ENCODE data around the gene KRTAP2-1. TPM values are rescaled to one million over a fixed set of nuclear protein-coding genes. Genes with fewer than 3 reads are reported as not detected.
"Not testable (repeated sequence)": the region's sequence is repeated elsewhere in the genome, so short reads cannot be mapped to it uniquely, and the experiment has no call there.

The KRTAP2-1 gene
- total RNA-seq, 2 donors from 2014 or later, result not detected

DNA sequence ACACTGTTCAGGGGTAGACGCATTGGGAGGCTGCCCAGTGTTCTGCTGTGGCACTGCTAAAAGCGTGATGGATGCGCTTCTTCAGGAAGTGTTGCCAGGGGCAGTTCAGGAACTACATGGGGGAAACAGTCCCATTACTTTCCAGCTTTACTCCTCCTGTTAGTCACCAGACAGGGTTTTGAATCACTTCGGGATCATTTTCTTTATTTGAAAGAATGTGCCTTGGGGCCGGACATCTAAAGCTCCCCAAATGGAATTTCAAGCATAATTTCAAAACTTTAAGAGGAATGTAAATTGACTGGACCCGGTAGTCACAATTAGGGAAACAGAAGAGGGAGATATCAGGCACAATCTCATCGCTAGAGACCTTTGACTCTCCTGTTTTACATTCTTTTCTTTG is 1.3 kb upstream of the KRTAP2-1 start:
- ATAC-seq (replicated peaks in 1 of 2), result no peak
- Mint-ChIP-seq H3K9me3 (peaks cover 3 to 4% of the 10 kb centered on the region in 2 donors), H3K4me3 (no peak overlapping the region), H3K36me3 (ENCODE audit: insufficient read depth in 2 of 2) (peaks cover 0 to under 1% of the 10 kb centered on the region in 2 donors), H3K4me1 (ENCODE audit: low read depth) (no peaks in the 10 kb centered on the region), H3K27ac (no peak overlapping the region), H3K27me3 (ENCODE audit: low read depth) (peaks cover 31% of the 10 kb centered on the region)
- no peak for DNase-seq

- Mint-ChIP-seq H3K4me3 (no peak overlapping the region), H3K27ac (no peak overlapping the region), H3K9me3 (peaks cover 4 to 5% of the 10 kb centered on the region in 2 donors), H3K27me3 (ENCODE audit: low read depth) (peaks cover 27% of the 10 kb centered on the region), H3K4me1 (ENCODE audit: low read depth) (no peaks in the 10 kb centered on the region), H3K36me3 (ENCODE audit: insufficient read depth in 2 of 2) (peaks cover 0 to 2% of the 10 kb centered on the region in 2 donors)
- ATAC-seq (replicated peaks in 1 of 2) (no peak), DNase-seq (no peak)
Measured at GRCh38 chr17:41042953-41043352, 4.2 kb downstream of the KRTAP2-1 start.

GRCh38 chr17:41040783-41041571 is 6.1 kb downstream of the KRTAP2-1 start, which contains the start of gene KRTAP1-1:
Gene KRTAP1-1, minus strand, starts transcription at chr17:41041450. Its CDS starts 53 bp downstream, at chr17:41041397.
- DNase-seq; H3K36me3 Mint-ChIP-seq (ENCODE audit: insufficient read depth in 2 of 2); H3K4me3 Mint-ChIP-seq; H3K4me1 Mint-ChIP-seq (ENCODE audit: low read depth); H3K27ac Mint-ChIP-seq; ATAC-seq (replicated peaks in 1 of 2); H3K9me3 Mint-ChIP-seq: not testable (repeated sequence)
- peaks cover 13% of the 10 kb centered on the region for H3K27me3 Mint-ChIP-seq (ENCODE audit: low read depth)

DNA sequence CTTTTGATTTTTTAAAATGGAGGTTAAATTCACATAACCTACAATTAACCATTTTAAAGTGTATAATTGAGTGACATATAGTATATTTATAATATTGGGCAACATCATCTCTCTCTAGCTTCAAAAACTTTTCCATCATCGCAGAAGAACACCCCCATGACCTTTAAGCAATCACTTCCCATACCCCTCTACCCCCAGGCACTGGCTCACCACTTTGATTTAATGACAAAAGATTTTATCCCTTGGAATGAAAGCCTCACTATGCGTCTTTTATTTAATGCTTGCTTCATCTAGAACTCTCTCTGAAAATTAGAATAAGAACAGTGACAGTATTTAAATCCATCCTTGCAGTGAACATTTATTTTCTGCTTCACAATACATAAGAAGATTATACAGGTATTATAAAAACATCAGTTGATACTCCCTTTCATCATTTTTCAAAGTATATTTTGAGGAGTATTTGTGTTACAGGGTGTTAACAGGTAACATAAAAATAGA is 9.2 kb downstream of the KRTAP2-1 start:
- no peak overlapping the region for H3K4me3 Mint-ChIP-seq

GRCh38 chr17:41034346-41034935 is 12.7 kb downstream of the KRTAP2-1 start, which contains the start of gene KRTAP1-3:
Gene KRTAP1-3, minus strand, starts transcription at chr17:41034874. Its CDS starts 53 bp downstream, at chr17:41034821.
- not testable (repeated sequence) for H3K9me3 Mint-ChIP-seq; H3K4me1 Mint-ChIP-seq (ENCODE audit: low read depth); ATAC-seq (replicated peaks in 1 of 2); H3K4me3 Mint-ChIP-seq; H3K27me3 Mint-ChIP-seq (ENCODE audit: low read depth); H3K36me3 Mint-ChIP-seq (ENCODE audit: insufficient read depth in 2 of 2); DNase-seq
- H3K27ac Mint-ChIP-seq, result peak within 1 kb of the TSS; percentile 54

More for the DNA sequence above, 9.2 kb downstream of the KRTAP2-1 start:
- DNase-seq, result no peak
- Mint-ChIP-seq H3K4me1 (ENCODE audit: low read depth) (no peaks in the 10 kb centered on the region), H3K9me3 (no peaks in the 10 kb centered on the region), H3K36me3 (ENCODE audit: insufficient read depth in 2 of 2) (no peaks in the 10 kb centered on the region), H3K27me3 (ENCODE audit: low read depth) (peaks cover 6% of the 10 kb centered on the region), H3K27ac (no peak overlapping the region)
- no peak for ATAC-seq (replicated peaks in 1 of 2)

DNA sequence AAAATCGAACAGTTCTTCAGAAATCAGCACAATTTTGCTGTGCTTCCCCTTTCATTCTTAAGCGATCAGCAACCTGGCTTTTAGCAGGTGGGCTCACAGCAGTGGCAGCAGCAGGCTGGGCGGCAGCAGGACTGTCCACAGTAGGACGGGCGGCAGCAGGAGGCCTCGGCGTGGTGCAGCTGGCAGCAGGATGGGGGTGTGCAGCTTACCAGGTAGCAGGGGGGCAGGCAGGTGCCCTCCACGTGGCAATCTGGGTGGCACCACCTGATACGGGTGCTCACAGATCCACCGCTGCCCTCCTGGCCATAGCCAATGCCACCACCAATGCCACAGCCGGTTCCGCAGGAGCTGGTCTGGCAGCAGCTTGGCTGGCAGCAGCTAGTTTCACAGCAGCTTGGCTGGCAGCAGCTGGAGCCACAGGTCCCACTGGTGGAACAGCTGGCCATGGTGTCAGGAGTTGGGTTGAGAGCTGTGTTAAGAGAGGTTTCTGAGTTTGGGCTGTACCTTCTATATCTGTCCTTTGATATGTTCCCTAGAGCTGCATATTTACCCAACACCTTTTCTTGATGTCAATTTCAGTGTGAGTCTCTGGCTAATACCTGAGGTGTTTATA is 17.4 kb downstream of the KRTAP2-1 start, which contains the start of gene KRTAP1-4:
KRTAP1-4 (minus strand) TSS at position 563 of the 613 bp plus-strand sequence; CDS start at position 446, 117 bp downstream.
- H3K9me3 Mint-ChIP-seq, result no peaks in the 10 kb centered on the region
- peaks cover 6% of the 10 kb centered on the region for H3K27me3 Mint-ChIP-seq (ENCODE audit: low read depth)
- H3K4me1 Mint-ChIP-seq (ENCODE audit: low read depth), result no peaks in the 10 kb centered on the region
- no peaks in the 10 kb centered on the region for H3K36me3 Mint-ChIP-seq (ENCODE audit: insufficient read depth in 2 of 2)
- no peak for DNase-seq
- no peak within 1 kb of the TSS for H3K4me3 Mint-ChIP-seq
- no peak for ATAC-seq (replicated peaks in 1 of 2)
- no peak within 1 kb of the TSS for H3K27ac Mint-ChIP-seq

GRCh38 chr17:41026715-41027471 is 20.2 kb downstream of the KRTAP2-1 start, which contains the start of gene KRTAP1-5:
Gene KRTAP1-5, minus strand, starts transcription at chr17:41027208. Its CDS starts 53 bp downstream, at chr17:41027155.
- no peak within 1 kb of the TSS for H3K27ac Mint-ChIP-seq
- H3K9me3 Mint-ChIP-seq, result no peaks in the 10 kb centered on the region
- ATAC-seq (replicated peaks in 1 of 2) (no peak), DNase-seq (no peak)
- peaks cover 13% of the 10 kb centered on the region for H3K27me3 Mint-ChIP-seq (ENCODE audit: low read depth)
- no peaks in the 10 kb centered on the region for H3K4me1 Mint-ChIP-seq (ENCODE audit: low read depth)
- H3K4me3 Mint-ChIP-seq, result no peak within 1 kb of the TSS
- H3K36me3 Mint-ChIP-seq (ENCODE audit: insufficient read depth in 2 of 2), result no peaks in the 10 kb centered on the region

GRCh38 chr17:41024697-41025096 is 22.4 kb downstream of the KRTAP2-1 start:
- Mint-ChIP-seq H3K4me3 (no peak overlapping the region), H3K27ac (no peak overlapping the region), H3K9me3 (no peaks in the 10 kb centered on the region), H3K4me1 (ENCODE audit: low read depth) (no peaks in the 10 kb centered on the region), H3K36me3 (ENCODE audit: insufficient read depth in 2 of 2) (no peaks in the 10 kb centered on the region), H3K27me3 (ENCODE audit: low read depth) (peaks cover 13% of the 10 kb centered on the region)
- ATAC-seq (replicated peaks in 1 of 2) (no peak), DNase-seq (no peak)

- Mint-ChIP-seq H3K27me3 (ENCODE audit: low read depth) (peaks cover 14% of the 10 kb centered on the region), H3K4me1 (ENCODE audit: low read depth) (no peaks in the 10 kb centered on the region), H3K4me3 (no peak overlapping the region), H3K36me3 (ENCODE audit: insufficient read depth in 2 of 2) (no peaks in the 10 kb centered on the region), H3K9me3 (no peaks in the 10 kb centered on the region), H3K27ac (no peak overlapping the region)
- ATAC-seq (replicated peaks in 1 of 2) (no peak), DNase-seq (no peak)
Measured at GRCh38 chr17:41020336-41020735, 26.8 kb downstream of the KRTAP2-1 start.

DNA sequence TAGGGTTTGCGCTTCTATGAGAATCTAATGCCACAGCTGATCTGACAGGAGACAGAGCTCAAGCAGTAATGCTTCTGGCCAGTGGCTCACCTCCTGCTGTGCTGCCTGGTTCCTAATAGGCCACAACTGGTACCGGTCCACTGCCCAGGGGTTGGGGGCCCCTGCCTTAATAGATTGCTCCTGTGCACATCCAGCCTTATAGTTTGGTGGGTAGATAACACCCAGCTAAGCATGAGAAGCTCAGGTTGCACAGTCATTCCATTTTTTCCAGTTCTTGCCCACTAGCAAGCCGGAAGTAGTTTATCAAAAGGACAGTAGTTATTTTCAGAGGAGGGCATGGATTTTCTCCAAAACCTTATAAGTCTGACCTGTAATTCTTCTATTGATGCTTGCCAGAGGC is 27.7 kb downstream of the KRTAP2-1 start:
- no peak for ATAC-seq (replicated peaks in 1 of 2)
- H3K4me1 Mint-ChIP-seq (ENCODE audit: low read depth), result no peaks in the 10 kb centered on the region
- no peaks in the 10 kb centered on the region for H3K36me3 Mint-ChIP-seq (ENCODE audit: insufficient read depth in 2 of 2)
- DNase-seq, result no peak
- H3K27ac Mint-ChIP-seq, result no peak overlapping the region
- no peaks in the 10 kb centered on the region for H3K9me3 Mint-ChIP-seq
- H3K27me3 Mint-ChIP-seq (ENCODE audit: low read depth), result peaks cover 14% of the 10 kb centered on the region
- H3K4me3 Mint-ChIP-seq, result no peak overlapping the region

DNA sequence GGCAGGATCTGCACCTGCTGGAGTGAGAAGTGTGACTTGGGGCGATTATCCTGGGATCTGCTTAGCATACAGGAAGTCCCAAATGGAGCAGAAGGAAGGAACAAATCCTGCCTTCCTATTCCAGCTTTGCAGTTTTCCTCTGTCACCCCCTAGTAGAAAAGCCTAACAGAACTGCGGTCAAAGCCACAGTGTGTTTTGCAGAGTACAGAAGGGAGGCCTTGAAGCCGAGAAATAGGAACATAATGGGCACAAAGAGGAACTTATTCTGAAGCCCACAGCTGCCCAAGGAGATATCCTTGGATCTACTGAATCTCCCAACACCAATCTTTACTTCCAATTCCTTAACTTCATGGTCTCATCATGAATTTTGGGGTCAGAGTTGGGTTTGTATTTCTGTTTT is 28.6 kb downstream of the KRTAP2-1 start:
- no peaks in the 10 kb centered on the region for H3K36me3 Mint-ChIP-seq (ENCODE audit: insufficient read depth in 2 of 2)
- H3K27me3 Mint-ChIP-seq (ENCODE audit: low read depth), result peaks cover 14% of the 10 kb centered on the region
- no peaks in the 10 kb centered on the region for H3K9me3 Mint-ChIP-seq
- H3K4me1 Mint-ChIP-seq (ENCODE audit: low read depth), result no peaks in the 10 kb centered on the region
- no peak overlapping the region for H3K27ac Mint-ChIP-seq
- DNase-seq (no peak), ATAC-seq (replicated peaks in 1 of 2) (no peak)
- no peak overlapping the region for H3K4me3 Mint-ChIP-seq

DNA sequence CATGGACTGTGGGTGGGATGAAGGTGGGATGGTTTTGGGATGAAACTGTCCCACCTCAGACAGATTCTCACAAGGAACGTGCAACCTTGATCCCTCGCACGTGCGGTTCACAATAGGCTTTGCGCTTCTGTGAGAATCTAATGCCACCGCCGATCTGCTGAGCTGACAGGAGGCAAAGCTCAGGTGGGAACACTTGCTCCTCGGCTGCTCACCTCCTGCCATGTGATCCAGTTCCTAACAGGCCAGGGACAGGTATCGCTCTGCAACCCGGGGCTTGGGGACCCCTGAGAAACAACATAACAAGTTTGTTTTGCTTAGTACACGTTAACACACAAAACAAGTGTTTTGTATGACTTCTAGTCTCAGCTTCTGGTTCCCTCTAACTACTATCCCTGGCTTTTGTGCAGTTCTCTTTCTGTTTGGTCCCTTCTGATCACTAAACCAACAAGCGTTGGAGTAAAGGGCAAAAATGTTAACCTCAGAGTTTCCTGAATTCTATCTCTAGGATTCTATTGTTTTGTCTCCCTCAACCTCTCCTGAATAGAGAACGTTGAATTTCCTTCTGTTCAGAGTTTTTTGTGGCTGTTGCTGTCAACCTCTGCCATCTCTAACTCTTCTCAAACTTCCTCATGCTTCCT is 30.4 kb downstream of the KRTAP2-1 start:
- no peak overlapping the region for H3K4me3 Mint-ChIP-seq
- peaks cover 7% of the 10 kb centered on the region for H3K27me3 Mint-ChIP-seq (ENCODE audit: low read depth)
- no peak overlapping the region for H3K27ac Mint-ChIP-seq
- H3K36me3 Mint-ChIP-seq (ENCODE audit: insufficient read depth in 2 of 2), result no peaks in the 10 kb centered on the region
- DNase-seq (no peak), ATAC-seq (replicated peaks in 1 of 2) (no peak)
- H3K9me3 Mint-ChIP-seq, result no peaks in the 10 kb centered on the region
- H3K4me1 Mint-ChIP-seq (ENCODE audit: low read depth), result no peaks in the 10 kb centered on the region
